GM19397 (cell line): ENCODE data around the gene SPOCK1.
"Not testable (repeated sequence)": the region's sequence is repeated elsewhere in the genome, so short reads cannot be mapped to it uniquely, and the experiment has no call there.

Experiments used
- ATAC-seq: cut with Tn5 transposase; IDR thresholded peaks from one replicate; pipeline ENCODE4 v1.9.1; 2021; ENCODE audit warnings: mild to moderate bottlenecking, moderate library complexity; ENCODE audit not compliant: unreplicated experiment

Gene SPOCK1

DNA sequence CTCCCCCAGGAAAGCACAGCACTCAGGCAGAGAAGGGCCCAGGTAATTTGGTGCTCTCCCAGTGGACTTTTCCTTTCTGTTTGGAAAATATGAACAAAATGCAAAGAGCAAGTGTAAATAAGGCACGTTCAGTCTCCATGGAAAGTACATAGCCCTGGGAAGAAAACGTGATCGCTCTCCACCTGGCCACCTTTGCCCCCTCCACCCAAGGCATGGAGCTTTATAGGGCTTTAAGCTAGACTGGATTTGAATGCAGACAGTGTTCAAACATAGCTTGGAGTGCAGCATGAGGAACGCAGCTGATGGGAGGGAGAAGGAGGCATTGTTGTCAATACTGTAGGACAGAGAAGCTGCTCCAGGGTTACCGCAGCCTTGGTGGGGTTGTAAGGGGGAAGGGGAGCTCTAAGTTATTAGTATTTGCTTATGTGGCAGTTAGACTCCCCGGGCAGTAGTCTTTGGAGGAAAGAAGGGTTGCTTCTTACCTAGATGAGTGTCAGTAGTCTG is 500.2 kb downstream of the SPOCK1 start:
- no peak for ATAC-seq

- ATAC-seq = no peak
Measured at GRCh38 chr5:136994154-136994553, 505.0 kb downstream of the SPOCK1 start.

DNA sequence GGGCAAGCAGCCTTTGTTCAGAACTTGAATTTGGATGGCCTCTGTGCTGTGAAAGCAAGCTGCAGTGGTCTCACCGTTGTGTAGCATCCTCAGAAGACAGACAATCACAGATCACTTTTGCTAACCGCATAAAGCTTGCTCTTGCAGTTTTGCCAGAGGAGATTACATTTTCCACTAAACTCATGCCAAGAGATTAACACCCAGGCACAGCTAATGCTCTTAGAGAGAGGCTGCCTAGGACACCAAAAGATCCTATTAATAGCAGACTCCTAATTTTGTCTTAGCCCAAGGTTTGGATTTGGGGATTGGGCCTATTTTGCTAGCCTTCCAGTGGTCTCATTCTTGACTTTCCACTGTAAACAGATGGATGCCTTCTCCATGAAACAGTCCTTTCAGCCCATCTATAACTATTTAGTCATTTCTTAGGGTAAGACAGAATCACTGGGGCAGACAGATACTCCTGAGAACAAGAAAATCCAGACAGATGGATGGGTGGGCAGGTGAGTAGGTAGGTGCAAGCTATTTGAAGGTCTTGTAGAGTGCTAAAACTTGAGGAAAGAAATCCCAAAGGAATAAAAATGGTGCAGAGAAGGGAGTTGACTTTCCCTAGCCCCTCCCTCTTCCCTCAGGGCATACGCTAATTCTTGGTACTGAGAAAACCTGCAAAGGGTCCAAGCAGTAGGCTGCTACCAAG is 506.2 kb downstream of the SPOCK1 start:
- no peak for ATAC-seq

- no peak for ATAC-seq
Measured at GRCh38 chr5:136985785-136986475, 513.2 kb downstream of the SPOCK1 start.

DNA sequence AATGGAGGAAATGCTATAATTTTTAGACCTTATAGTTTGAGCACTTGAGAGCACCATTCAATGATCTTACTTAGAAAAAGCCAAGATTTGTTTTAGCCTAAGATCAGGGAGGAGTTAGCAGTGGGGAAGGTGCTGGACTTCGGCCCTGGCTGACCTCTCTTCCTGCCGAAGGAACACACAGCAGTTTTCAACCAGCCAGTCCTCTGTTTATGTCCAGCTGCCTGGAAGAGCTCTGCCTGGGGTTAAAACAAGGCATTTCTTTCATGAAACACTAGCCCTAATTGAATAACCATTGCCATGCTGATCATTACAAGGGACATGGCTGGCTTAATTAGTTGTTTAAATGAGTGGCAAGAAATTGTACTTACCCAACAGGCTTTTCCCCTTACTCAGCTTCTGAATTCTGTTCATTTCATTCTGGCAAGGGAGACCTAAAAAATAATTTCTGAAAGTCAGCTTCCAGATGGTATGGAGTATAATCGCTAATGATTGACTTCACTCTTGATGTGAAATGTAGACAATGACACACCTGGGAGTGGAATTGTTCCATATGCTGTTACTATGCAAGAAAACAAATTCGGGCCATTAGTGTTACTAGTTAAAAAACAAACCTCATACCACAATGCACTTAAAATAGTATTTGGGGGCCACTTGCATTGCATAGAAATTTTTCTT is 514.2 kb downstream of the SPOCK1 start:
- ATAC-seq = no peak

- no peak for ATAC-seq
Measured at GRCh38 chr5:136981936-136982335, 517.2 kb downstream of the SPOCK1 start.

DNA sequence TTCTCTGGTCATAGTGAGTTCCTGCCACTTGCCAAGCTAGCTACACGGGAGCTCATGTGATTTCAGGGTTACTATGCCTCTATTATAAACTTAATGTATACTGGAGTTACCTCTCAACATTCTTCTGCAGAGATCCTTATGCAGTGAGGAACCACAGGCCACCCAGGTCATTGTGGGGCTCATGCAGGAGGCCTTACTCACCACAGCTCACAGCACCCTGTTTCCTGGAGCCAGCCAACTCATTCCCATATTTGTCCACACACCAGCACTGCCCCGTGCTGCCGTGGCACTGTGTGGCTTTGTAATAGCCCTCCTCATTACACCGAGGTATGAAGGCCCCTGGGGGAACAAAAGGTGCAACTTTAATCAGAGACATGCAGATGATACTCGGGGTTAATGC is 520.0 kb downstream of the SPOCK1 start:
- no peak for ATAC-seq

DNA sequence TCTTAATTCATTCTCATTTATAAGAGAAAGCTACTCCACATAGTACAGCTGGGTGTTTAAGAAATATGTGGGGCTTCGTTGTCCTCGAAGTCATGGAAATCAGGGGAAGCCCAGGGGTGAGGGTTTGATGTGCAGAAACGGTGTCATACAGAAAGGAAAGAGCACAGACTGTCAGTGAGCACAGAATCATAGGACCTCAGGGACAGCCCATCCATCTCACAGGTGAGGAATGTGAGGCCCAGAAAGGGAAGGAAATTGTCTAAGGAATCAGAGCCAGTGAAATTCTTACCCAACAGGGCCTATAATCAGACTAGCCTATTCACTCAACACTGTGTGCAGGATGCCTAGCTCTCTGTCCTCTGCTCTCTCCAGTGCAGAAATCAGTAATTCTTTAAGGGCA is 535.6 kb downstream of the SPOCK1 start:
- ATAC-seq = no peak

DNA sequence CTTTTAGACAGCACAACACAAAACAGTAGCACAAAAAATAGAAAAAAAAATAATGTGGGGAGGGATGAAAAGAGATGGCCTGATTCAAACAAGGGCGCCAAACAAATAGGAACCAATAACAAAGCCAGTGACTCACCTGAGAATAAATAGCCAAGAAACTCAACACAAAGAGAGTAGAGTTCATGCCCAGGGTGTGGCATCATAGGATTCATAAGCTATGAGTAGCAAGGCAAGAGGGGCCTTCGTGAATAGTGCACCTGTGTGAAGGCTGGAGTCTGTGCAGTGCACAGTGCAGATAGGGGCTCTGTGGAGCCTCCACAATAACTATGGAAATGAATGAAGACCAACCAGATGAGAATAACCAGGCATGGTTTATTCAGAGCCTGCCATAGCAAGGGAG is 541.7 kb downstream of the SPOCK1 start:
- ATAC-seq = no peak

DNA sequence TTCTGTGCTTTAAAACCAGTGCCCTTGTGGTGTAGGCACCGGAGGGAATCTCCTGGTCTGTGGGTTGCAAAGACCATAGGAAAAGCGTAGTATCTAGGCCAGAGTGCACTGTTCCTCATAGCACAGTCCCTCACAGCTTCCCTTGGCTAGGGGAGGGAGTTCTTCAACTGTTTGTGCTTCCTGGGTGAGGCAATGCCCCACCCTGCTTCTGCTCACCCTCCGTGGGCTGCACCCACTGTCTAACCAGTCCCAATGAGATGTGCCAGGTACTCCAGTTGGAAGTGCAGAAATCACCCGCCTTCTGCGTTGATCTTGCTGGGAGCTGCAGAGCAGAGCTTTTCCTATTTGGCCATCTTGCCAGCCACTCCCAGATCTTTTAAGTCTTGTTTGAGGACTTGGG is 545.0 kb downstream of the SPOCK1 start:
- not testable (repeated sequence) for ATAC-seq

GRCh38 chr5:136953346-136954069 is 545.6 kb downstream of the SPOCK1 start:
- ATAC-seq = not testable (repeated sequence)

DNA sequence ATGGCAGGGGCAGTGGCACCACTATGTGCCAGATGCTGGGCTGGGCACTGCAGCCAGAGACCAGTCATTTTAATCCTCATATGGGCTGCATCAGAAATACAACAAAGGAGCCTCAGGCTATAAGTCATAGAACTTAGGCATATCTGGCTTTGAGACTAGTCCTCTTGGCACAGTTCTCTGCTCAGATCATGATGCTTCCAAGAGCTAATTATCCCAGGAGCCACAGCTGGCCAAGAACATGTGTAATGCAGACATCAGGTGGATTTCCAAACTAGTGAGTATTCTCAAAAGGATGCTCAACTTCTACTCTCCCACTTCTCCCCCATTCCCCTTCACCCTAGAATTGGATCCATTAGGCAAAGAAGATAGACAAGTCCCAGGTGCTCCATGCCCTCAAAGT is 571.6 kb downstream of the SPOCK1 start:
- ATAC-seq = no peak

DNA sequence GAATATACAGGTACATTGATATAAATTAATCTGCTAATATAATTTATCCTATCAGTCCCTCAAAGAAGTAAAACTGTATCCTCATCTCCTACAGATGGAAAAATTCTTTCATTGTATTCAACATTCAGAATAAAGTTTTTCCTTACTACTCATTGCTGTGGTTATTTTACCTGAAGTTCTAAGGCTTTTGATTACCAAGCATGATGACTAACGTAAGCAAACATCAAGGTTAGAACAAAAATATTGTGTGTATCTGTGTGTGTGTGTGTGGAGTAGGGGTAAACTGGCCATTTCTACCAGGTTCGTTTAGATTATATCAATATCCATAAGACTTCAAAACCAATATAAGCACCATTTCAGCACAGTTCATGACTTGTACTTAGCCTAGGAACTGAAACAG is 573.1 kb downstream of the SPOCK1 start:
- no peak for ATAC-seq
